Measurements from ENCODE around the gene ZFHX3.

GRCh38 chr16:73023752-73024570 lies 24.0 kb downstream of the ZFHX3 start:
- TF ChIP-seq CTCF (optimal IDR thresholded peaks at IDR 0.05 in 1 of 3, IDR thresholded peaks at IDR 0.05 in 1 of 3, conservative IDR thresholded peaks at IDR 0.05 in 1 of 3; ENCODE audit: extremely low read depth in 1 of 3, insufficient read depth in 2 of 3, low read length in 3 of 3), result no peak
- no peak for TF ChIP-seq EZH2 (IDR thresholded peaks at IDR 0.05; ENCODE audit: low read length)
